Cardiac muscle cell (in vitro differentiated cells and primary cell): ENCODE data around the gene C5AR2. TPM values are rescaled to one million over a fixed set of nuclear protein-coding genes. Genes with fewer than 3 reads are reported as not detected.

ENCODE experiments used
- DNase-seq, 2 donors: peaks; one replicate each; pipeline versions ENCODE4 v3.0.0 to v3.0.0-alpha.2; 2010 to 2017; ENCODE audit warnings: low read depth in 1 of 2, low spot score in 1 of 2
- H3K27ac ChIP-seq: fragments of 200-600 bp; sonication (generic); 2 replicates; pipeline ENCODE4 v1.5.1; 2016
- H3K27me3 ChIP-seq: fragments of 200-600 bp; sonication (generic); 2 replicates; pipeline ENCODE4 v1.6.0; 2016; ENCODE audit warnings: control low read depth
- H3K36me3 ChIP-seq: fragments of 200-600 bp; sonication (generic); 2 replicates; pipeline ENCODE4 v1.5.1; 2016; ENCODE audit warnings: control low read depth
- H3K4me1 ChIP-seq: fragments of 200-600 bp; sonication (generic); 2 replicates; pipeline ENCODE4 v1.8.1; 2017; ENCODE audit warnings: low read depth, mild to moderate bottlenecking, mixed run types
- H3K4me3 ChIP-seq: fragments of 200-600 bp; sonication (generic); 2 replicates; pipeline ENCODE4 v1.5.1; 2016; ENCODE audit warnings: mild to moderate bottlenecking
- H3K9me3 ChIP-seq: fragments of 200-600 bp; sonication (generic); 2 replicates; pipeline ENCODE4 v1.5.1; 2017; ENCODE audit warnings: low read depth, mild to moderate bottlenecking, control low read depth
- polyA plus RNA-seq: library from polyadenylated mRNA; unstranded; fragments of >200 nt; fragmentation: Nextera tagmentation; extraction: Ambion mirVana; gene quantifications from 2 replicates; pipeline ENCODE4 v1.2.1, GENCODE V29; 2016
- total RNA-seq: library from RNA; depleted of rRNA; stranded (reverse); fragments of >200 nt; gene quantifications from 2 replicates; pipeline ENCODE4 v1.2.3, GENCODE V29; 2016
- TF ChIP-seq, protein P1 (sequence below): IDR thresholded peaks from 2 replicates; pipeline ENCODE4 v1.5.1; 2012; ENCODE audit warnings: low read depth, mild to moderate bottlenecking, low read length

C5AR2 gene
- total and polyA plus RNA-seq, 2 experiments from 2014 or later, result not detected

DNA sequence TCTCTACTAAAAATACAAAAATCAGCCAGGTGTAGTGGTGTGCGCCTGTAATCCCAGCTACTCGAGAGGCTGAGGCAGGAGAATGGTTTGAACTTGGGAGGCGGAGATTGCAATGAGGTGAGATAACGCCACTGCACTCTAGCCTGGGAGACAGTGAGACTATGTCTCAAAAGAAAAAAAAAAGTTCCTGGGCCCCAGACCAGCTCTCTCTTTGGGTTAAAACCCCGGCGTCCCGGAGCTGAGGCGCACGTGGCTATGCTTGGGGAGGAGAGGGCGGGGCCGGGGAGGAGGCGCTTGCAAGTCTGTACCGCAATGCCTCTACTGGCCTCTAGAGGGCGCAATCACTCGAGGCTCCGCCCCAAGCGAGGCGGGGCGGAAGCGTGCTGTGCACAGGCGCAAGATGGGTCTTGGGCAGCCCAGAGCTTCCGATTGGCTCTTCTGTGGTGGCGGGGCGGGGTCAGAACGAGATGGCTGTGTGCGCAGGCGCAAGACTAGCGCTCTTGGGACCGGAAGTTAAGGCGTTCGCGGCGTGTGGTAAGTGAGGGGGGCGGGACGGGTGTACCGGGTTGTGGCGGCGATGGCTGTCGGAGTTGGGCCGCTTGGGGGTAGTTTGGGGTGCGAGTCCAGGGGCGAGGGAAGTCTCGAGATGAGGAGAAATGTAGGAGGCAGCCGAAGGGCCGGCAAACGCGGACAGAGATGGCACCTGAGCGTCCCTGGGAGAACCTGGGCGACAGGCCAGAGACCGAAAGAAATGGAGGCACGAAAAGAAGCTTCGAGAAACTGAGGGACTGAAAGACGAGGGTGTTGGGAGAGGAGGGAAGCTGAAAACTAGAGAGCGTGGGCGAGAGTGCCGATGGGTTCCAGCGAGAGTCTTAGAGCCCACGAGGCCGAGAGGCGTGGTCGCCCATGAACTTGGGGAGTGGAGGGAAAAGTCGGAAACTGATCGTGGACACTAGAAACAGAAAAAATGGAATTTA is 17.1 kb downstream of the C5AR2 start, which contains the start of gene DHX34:
Gene DHX34 (plus strand): TSS at position 497 of the 977 bp plus-strand sequence. CDS start 3,716 bp downstream, outside the sequence.
- TF ChIP-seq, protein P1, sequence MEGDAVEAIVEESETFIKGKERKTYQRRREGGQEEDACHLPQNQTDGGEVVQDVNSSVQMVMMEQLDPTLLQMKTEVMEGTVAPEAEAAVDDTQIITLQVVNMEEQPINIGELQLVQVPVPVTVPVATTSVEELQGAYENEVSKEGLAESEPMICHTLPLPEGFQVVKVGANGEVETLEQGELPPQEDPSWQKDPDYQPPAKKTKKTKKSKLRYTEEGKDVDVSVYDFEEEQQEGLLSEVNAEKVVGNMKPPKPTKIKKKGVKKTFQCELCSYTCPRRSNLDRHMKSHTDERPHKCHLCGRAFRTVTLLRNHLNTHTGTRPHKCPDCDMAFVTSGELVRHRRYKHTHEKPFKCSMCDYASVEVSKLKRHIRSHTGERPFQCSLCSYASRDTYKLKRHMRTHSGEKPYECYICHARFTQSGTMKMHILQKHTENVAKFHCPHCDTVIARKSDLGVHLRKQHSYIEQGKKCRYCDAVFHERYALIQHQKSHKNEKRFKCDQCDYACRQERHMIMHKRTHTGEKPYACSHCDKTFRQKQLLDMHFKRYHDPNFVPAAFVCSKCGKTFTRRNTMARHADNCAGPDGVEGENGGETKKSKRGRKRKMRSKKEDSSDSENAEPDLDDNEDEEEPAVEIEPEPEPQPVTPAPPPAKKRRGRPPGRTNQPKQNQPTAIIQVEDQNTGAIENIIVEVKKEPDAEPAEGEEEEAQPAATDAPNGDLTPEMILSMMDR, result peak; percentile 99
- Histone ChIP-seq H3K4me1 (no peaks in the 10 kb centered on the region), H3K27ac (no peak within 1 kb of the TSS), H3K9me3 (no peaks in the 10 kb centered on the region), H3K4me3 (peak within 1 kb of the TSS; percentile 78), H3K36me3 (peaks cover 10% of the 10 kb centered on the region), H3K27me3 (no peaks in the 10 kb centered on the region)
- DNase-seq, result peak; percentile 99 to 100

DNA sequence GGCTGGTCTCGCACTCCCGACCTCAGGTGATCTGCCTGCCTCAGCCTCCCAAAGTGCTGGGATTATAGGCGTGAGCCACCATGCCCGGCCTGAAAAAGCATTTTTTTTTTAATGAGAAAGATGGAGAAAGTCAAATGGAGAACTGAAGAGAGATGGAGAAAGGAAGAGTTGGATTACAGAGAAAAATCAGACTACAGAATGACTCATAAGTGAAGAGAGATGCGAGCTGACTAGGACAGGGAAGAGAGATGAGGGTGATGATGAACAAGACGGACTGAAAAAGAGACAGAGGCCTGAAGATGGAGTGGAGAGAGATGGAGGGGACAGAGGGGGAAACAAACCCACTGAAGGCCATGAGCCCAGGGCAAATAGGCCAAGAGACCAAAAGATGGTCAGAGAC is 18.7 kb downstream of the C5AR2 start:
- Histone ChIP-seq H3K27ac (no peak overlapping the region), H3K27me3 (no peaks in the 10 kb centered on the region), H3K36me3 (peaks cover 17% of the 10 kb centered on the region), H3K9me3 (no peaks in the 10 kb centered on the region), H3K4me3 (no peak overlapping the region), H3K4me1 (no peaks in the 10 kb centered on the region)
- no peak for DNase-seq
- TF ChIP-seq, protein P1, result no peak

GRCh38 chr19:47351548-47351947 is 19.6 kb downstream of the C5AR2 start:
- no peak overlapping the region for H3K4me3 ChIP-seq
- no peaks in the 10 kb centered on the region for H3K4me1 ChIP-seq
- H3K27ac ChIP-seq, result no peak overlapping the region
- H3K36me3 ChIP-seq, result peaks cover 26% of the 10 kb centered on the region
- TF ChIP-seq, protein P1, result no peak
- DNase-seq, result peak; percentile 15 to 33
- no peaks in the 10 kb centered on the region for H3K9me3 ChIP-seq
- H3K27me3 ChIP-seq, result no peaks in the 10 kb centered on the region

- Histone ChIP-seq H3K27me3 (no peaks in the 10 kb centered on the region), H3K36me3 (peaks cover 28% of the 10 kb centered on the region), H3K4me1 (no peaks in the 10 kb centered on the region), H3K27ac (no peak overlapping the region), H3K9me3 (no peaks in the 10 kb centered on the region), H3K4me3 (no peak overlapping the region)
- no peak for DNase-seq
- TF ChIP-seq, protein P1, result no peak
These were observed 20.1 kb downstream of the C5AR2 start for GRCh38 chr19:47352095-47352494.

- DNase-seq, result no peak
- Histone ChIP-seq H3K4me1 (no peaks in the 10 kb centered on the region), H3K4me3 (no peak overlapping the region), H3K27ac (no peak overlapping the region), H3K27me3 (no peaks in the 10 kb centered on the region), H3K9me3 (no peaks in the 10 kb centered on the region), H3K36me3 (peaks cover 40% of the 10 kb centered on the region)
- TF ChIP-seq, protein P1, result no peak
These were observed 21.3 kb downstream of the C5AR2 start for GRCh38 chr19:47353307-47353712.
